Stimulated activated CD4-positive, alpha-beta T cell treated with anti-CD3 and anti-CD28 coated beads, TNF-alpha, amount 100 ng/mL, for 4 hours (primary cell): ENCODE data around the gene DNAAF2.
"Not testable (repeated sequence)": the region's sequence is repeated elsewhere in the genome, so short reads cannot be mapped to it uniquely, and the experiment has no call there.

ENCODE experiments used
- DNase-seq, 3 experiments: peaks; one replicate each; pipeline ENCODE4 v3.0.0-alpha.2; 2020; ENCODE audit warnings: low read depth in 3 of 3

DNAAF2 gene, protein sequence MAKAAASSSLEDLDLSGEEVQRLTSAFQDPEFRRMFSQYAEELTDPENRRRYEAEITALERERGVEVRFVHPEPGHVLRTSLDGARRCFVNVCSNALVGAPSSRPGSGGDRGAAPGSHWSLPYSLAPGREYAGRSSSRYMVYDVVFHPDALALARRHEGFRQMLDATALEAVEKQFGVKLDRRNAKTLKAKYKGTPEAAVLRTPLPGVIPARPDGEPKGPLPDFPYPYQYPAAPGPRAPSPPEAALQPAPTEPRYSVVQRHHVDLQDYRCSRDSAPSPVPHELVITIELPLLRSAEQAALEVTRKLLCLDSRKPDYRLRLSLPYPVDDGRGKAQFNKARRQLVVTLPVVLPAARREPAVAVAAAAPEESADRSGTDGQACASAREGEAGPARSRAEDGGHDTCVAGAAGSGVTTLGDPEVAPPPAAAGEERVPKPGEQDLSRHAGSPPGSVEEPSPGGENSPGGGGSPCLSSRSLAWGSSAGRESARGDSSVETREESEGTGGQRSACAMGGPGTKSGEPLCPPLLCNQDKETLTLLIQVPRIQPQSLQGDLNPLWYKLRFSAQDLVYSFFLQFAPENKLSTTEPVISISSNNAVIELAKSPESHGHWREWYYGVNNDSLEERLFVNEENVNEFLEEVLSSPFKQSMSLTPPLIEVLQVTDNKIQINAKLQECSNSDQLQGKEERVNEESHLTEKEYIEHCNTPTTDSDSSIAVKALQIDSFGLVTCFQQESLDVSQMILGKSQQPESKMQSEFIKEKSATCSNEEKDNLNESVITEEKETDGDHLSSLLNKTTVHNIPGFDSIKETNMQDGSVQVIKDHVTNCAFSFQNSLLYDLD

DNA sequence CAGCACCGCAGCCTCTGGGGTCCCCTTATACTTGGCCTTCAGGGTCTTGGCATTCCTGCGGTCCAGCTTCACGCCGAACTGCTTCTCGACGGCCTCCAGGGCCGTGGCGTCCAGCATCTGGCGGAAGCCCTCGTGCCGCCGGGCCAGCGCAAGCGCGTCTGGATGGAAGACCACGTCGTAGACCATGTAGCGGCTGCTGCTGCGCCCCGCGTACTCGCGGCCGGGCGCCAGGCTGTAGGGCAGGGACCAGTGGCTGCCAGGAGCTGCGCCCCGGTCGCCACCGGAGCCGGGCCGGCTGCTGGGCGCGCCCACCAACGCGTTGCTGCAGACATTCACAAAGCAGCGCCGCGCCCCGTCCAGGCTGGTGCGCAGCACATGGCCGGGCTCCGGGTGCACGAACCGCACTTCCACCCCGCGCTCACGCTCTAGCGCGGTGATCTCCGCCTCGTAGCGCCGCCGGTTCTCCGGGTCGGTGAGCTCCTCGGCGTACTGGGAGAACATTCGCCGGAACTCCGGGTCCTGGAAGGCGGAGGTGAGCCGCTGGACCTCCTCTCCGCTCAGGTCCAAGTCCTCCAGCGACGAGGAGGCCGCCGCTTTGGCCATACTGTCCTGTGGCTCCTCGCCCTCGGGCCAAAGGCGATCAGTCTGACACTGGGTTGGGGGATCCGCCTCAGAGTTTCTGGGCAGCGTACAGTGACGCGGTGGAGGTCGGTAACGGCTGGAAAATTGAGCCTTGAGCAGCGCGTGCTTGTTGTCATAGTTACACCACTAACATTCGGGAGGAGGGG lies at the start of gene DNAAF2:
TSS of gene DNAAF2 (minus strand) at position 698 of the 788 bp plus-strand sequence. CDS start at position 603, 95 bp downstream.
- peak; percentile 43 to 49 (median 45) for DNase-seq

DNA sequence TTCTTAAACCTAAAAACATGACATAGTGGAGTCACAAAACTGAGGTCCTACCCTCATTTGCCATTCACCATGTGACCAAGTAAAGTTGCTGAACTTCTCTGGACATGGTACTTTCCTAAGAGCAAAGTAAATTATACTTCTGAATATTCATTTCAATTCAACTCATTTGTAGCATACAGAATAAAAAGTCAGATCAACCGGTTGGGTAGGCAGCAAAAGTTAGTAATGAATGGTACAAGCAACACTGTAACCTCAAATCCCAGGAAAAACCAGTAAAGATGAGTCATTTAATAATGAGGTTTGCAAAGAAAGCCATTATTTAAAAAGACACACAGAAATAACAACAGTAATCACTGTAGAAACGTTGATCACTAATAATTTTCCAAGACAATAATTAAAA lies 44.2 kb upstream of the DNAAF2 start:
- no peak for DNase-seq

DNA sequence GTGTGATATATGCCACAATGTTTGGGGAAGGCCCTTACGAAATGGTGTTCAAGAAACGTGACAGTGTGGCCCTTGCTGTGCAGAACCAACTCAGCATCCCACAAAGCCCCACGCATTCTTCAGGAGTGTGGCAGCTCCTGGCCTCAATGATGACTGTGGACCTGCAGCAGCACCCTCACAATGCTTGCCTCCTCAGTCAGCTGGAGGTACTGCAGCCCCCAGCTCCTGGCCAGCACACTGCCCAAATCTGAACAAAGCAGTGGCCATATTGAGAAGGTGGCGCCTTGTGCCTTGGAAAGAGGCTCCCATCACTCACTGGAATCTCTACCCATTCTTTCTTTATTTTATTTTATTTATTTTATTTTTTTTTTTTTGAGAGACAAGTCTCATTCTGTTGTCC lies 42.6 kb upstream of the DNAAF2 start:
- DNase-seq = no peak

DNA sequence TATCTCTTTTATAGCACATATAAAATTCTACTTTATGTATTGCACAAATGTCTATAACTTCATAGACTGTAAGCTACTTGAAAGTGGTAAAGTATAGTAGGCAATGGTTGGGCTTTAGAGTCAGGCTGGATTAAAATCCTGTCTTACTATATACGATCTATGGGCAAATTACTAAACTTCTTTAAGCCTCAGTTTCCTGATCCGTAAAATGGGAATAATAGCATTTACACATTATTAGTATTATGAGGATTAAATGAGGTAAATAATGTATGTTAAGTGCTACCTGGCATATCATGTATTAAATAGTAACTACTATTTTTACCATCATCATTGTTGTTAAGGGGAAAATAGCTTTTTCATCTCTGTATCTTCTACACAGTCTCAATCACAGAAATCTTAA lies 38.5 kb upstream of the DNAAF2 start:
- no peak for DNase-seq

DNA sequence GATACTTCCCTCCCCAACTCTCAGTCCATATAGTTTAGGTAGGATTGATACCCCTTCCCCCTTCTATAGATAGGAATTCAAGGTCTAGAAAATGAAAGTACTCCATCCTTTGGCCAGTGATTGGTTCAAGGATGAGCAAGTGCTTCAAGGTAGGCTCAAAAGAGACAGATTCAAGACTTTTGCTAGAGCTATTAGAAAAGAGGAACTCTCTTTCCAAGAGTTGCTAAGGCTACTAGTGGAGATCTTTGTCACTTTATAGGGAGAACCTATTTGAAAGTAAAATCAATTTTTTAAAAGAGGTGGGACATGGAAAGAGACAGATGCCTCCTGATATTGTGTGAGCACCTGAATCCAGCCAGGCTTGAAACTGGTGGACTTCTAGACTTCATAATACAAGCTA lies 35.4 kb upstream of the DNAAF2 start:
- no peak for DNase-seq

DNA sequence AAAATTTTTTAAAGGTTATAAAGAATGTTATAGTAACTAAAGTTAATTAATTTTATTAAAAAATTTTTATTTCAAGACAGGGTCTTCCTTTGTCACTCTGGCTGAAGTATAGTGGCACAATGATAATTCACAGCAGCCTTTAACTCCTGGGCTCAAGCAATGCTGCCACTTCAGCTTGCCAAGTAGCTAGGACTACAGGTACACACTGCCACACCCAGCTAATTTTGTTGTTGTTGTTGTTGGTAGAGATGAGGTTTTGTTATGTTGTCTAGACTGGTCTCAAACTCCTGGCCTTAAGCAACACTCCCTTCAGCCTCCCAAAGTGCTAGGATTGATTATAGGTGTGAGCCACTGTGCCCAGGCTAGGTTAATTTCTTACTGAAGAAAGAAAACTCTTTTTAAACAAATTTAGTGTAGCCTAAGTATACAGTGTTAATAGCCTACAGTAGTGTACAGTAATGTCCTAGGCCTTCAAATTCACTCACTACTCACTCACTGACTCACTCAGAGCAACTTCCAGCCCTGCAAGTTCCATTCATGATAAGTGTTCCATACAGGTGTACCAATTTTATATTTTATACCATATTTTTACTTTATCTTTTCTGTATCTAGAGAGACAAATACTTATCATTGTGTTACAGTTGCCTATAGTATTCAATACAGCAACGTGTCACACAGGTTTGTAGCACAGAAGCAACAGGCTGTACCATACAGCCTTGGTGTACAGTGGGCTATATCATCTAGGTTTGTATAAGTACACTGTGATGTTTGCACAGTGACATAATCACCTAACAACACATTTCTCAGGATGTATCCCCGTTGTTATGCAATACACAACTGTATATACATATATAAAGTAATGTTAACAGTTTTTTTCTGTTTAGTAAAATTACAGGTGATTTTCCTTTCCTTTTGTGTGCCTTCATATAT lies 24.7 kb upstream of the DNAAF2 start:
- no peak for DNase-seq

DNA sequence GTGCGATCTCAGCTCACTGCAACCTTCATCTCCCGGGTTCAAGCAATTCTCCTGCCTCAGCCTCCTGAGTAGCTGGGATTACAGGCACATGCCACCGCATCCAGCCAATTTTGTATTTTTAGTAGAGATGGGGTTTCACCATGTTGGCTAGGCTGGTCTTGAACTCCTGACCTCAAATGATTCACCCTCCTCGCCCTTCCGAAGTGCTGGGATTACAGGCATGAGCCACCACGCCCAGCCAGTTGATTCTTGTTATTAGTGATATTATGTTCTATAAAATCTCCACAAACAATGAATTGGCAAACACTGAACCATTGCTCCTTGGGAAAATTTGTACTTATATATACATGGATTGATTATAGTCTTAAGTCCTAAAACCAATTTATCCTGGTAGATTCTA lies 22.5 kb upstream of the DNAAF2 start:
- DNase-seq = not testable (repeated sequence)

DNA sequence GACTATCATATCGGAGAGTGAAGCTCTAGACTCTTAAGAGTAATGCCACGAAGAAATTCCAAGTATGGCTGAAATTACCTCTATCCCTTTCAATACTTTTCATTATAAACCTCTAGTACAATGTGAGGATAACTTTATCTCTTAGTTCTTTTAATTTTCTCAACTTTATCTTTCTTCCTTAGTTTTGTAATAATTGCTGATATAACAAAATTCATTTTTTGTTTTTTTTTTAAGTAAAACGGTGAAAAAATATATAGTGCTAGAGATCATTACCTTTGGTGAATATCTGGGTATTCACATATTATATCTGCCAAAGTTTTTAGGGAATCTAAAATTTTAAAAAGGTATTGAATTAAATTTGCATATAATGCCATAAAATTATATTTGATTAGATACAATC lies 19.5 kb upstream of the DNAAF2 start:
- DNase-seq = no peak

DNA sequence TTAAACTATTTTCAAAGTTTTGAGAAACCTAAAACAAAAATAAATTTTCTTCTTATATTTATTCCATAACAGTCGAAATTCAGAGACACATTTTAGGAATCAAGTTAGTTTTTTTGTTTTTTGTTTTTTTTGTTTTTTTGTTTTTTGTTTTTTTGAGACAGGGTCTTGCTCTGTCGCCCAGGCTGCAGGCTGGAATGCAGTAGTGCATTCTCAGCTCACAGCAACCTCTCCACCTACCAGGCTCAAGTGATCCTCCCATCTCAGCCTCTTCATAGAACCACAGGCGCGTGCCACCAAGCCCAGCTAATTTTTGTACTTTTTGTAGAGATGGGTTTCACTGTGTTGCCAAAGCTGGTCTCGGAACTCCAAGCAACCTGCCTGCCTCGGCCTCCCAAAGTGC lies 18.5 kb upstream of the DNAAF2 start:
- DNase-seq = no peak

DNA sequence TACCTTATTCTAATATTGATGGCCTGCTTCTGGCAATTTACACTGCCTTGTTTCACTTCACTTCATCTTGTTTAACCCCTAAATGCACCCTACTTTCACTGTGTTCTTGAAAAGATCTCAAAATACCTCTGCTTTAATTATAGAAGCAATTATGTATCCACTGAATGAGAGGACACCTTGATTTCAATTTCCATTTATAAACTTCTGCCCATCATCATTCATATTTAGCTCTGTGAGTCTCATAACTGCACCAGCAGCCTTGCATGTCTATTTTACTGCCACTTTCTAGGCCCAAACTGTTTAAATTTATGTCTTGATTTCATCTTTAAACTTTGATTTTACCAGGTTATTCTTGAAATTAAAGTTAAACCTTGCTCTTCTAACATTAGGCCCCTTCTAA lies 7.1 kb upstream of the DNAAF2 start:
- DNase-seq = no peak

DNA sequence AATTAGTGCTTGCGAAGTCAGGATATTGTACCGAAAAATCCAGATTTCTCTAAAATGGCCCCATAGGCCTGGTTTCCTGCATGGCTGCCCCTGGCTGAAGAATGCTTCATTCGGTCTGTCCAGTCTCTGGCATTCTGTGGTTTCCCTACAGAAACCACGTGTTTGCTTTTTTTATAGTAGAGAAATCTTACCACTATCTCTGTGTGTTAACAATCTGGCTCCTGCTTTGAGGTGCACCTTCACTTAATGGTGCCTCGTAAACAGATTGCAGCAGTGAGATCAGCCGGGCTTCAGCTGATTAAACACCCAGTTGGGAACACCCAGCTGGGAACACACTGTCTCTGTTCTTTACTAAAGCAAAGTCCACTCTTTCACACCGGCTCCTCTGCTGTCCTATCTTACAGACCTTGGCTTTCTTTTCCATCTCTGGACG lies 6.7 kb upstream of the DNAAF2 start:
- no peak for DNase-seq

DNA sequence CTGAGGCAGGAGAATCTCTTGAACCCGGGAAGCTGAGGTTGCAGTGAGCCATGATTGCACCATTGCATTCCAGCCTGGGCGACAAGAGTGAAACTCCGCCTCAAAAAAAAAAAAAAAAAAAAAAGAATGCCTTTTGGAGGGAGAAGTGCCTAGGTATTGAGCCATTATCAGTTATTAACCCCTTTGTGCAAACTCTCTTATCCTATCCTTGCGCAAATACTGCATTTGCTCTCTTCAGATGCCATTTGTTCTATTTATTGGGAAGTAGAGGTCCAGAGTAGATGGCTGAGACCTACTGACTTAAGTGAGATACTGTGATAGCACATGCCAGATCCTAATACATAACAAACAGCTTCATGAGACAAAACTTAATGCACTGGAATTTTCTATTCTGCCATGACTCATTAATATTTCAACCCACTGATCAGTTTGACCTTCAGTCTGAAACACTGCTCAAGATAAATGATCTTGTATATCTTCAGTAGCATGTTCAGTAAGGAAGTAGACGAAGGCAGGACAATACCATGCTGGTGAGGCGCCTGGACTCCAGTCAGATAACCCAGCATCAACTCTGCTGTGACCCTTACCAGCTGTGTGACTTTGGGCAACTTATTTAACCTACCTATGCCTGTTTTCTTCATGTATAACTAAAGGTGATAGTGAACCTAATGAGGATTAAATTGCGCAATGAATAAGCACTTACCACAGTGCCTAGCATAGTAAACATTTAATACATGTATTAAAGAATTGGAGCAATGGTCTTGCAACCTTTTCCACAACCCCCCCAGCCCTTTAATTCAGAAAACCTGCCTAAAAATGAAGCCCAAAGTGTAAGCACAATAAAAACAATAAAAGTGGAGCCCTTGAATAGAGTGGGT lies 5.7 kb upstream of the DNAAF2 start:
- DNase-seq = no peak

DNA sequence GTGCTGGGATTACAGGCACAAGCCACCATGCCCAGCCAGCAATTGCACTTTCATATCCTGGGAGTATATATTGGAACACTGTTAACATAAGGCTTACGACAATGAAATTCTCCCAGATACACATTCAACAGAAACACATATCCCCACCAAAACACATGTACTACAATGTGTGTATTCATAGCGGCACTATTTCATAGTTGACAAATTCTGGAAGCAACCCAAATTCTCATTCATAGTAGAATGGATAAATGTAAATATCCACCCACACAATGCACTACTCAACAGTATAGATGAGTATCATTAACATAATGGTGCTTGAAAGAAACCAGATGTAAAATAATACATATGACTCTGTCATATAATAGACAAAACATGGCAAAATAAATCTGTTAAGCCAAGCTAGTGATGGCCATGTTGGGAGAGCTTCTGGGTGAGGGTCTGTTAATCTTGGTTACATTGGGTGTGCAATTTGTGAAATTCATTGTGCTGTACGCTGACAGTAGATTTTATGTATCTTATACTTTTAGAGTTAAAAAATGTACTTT lies 2.6 kb upstream of the DNAAF2 start:
- DNase-seq = no peak

DNA sequence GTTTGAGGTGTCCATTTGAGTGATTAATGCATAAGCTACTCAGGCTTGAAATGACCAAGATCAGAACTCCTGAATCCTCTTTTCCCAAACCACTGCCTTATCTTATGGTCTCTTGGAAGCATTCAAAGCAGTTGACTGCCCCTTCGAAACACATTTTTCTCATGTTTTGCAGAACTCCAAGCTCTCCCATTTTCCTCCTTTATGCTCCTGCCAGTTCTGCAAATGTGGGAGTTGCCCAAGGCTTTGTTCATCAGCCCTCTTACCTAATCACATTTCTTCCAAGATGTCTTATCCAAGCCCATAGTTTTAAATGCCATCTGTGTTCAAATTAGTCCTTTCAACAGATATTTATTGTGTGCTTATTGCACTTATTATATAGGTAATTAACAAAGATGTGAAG lies 1.8 kb upstream of the DNAAF2 start:
- no peak for DNase-seq

DNA sequence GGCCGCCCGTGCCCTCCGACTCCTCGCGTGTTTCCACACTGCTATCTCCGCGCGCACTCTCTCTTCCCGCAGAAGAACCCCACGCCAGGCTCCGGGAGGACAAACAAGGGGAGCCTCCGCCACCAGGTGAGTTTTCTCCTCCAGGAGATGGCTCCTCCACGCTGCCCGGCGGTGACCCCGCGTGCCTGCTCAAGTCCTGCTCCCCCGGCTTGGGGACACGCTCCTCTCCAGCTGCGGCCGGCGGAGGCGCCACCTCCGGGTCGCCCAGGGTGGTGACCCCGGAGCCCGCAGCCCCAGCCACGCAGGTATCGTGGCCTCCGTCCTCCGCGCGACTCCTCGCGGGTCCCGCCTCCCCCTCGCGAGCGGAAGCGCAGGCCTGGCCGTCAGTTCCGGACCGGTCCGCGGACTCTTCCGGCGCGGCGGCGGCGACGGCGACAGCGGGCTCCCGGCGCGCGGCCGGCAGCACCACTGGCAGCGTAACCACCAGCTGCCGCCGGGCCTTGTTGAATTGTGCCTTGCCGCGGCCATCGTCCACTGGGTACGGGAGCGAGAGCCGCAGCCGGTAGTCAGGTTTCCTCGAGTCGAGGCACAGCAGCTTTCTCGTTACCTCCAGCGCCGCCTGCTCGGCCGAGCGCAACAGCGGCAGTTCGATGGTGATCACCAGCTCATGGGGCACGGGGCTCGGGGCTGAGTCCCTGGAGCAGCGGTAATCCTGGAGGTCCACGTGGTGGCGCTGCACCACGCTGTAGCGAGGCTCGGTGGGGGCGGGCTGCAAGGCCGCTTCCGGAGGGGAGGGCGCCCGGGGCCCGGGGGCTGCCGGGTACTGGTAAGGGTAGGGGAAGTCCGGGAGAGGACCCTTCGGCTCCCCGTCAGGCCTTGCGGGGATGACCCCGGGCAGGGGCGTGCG lies 1.2 kb downstream of the DNAAF2 start:
- DNase-seq = peak; percentile 88 to 92 (median 91)

DNA sequence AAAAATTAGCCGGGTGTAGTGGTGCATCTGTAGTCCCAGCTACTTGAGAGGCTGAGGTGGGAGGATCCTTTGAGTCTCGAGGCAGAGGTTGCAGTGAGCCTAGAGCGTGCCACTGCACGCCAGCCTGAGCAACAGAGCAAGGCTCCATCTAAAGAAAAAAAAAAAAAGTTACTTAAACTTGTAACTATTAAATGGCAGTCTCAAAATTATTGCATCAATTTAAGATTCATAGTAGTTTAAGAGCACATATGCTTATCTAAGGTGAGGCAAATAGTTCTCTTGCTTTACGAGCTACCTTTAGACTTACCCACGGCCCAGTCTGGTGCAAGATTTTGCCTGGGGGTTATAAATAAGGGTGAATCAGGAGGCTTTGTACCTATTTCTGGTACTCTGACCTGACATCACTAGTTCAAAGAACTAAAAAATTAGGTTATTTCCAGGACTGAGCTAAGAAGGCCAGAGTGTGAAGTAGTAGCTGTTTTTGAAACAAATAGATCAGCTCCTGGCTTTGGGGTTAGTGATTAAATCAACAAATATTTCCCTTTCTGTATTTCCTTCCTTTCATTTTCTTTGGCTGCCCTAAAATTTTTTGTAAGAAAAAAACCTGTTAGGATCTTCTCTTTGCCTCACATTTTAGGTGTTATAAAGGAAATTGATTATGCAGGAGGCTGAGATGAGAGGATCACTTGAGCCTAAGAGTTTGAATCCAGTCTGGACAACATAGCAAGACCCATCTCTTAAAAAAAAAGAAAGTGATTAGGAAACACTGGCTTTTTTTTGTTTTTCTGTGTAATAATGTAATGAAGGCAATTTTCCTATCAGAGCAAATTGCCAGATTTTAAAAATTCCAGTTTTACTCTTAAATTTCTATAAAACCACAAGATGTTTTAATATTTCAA lies 10.9 kb downstream of the DNAAF2 start:
- DNase-seq = no peak

DNA sequence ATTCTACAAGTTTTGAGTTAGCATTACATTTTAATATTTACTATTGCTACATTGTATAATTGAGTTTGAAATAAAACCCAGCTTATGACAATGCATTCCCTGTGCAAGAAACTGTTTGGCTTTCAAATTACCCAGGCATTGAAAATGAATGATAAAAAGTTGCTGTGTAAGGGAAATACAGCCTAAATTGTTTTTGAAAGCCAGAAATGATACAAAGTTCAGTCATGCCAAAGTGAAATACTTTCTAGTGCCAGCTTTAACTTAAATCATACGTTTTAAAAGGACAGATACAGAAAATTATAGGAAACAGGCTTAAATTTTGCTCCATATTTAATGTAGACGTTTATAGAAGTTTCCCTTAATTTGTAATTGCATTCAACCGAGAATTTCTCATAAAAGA lies 11.7 kb downstream of the DNAAF2 start:
- no peak for DNase-seq
